ENCODE results near the gene ATP2B2. TPM values are rescaled to one million over a fixed set of nuclear protein-coding genes. Genes with fewer than 3 reads are reported as not detected.

ATP2B2 gene
- total and polyA plus RNA-seq, 9 of the 15 experiments (the other 6 are each of a cell fraction or from before 2014, with no cell fraction given) = 0.06 TPM; not detected in 8

GRCh38 chr3:10483686-10484345, 21.6 kb downstream of the ATP2B2 start:
- DNase-seq (ENCODE audit: extremely low read depth in 1 of 4, low spot score in 3 of 4) (no peak), ATAC-seq (peak; percentile 35; the same call in 2 of the 3 replicates), FAIRE-seq (no peak)
- Histone ChIP-seq H3K27ac (ENCODE audit: extremely low read depth, low read depth, low read length) (no peak overlapping the region), H3K27me3 (ENCODE audit: control insufficient read depth in 2 of 2, insufficient read depth in 2 of 2, low read length in 2 of 2) (peaks cover 12 to 53% of the 10 kb centered on the region in 2 experiments; a peak in 4 of 5 replicates), H3K4me1 (replicated peaks in 1 of 2; ENCODE audit: control insufficient read depth in 2 of 2, insufficient read depth in 2 of 2, low read length in 2 of 2) (no peaks in the 10 kb centered on the region), H3K9me1 (ENCODE audit: control insufficient read depth, insufficient read depth, low read length) (no peaks in the 10 kb centered on the region), H3K9ac (ENCODE audit: insufficient read depth in 1 of 2, low read depth in 2 of 2, low read length in 2 of 2) (no peak overlapping the region), H3K4me2 (ENCODE audit: insufficient read depth, low read length) (no peak overlapping the region), H3K4me3 (no peak overlapping the region), H2AFZ (ENCODE audit: low read depth, low read length) (no peak overlapping the region), H3K36me3 (ENCODE audit: control insufficient read depth, insufficient read depth, low read length) (no peaks in the 10 kb centered on the region), H3K79me2 (ENCODE audit: control insufficient read depth, insufficient read depth, low read length) (no peaks in the 10 kb centered on the region), H4K20me1 (replicated peaks; ENCODE audit: control insufficient read depth, insufficient read depth, low read length) (peaks cover 8% of the 10 kb centered on the region; the same call in 1 of the 2 replicates), H3K9me3 (replicated peaks; ENCODE audit: control insufficient read depth, insufficient read depth, low read depth, low read length) (no peaks in the 10 kb centered on the region)
- TF ChIP-seq HEY1 (CRISPR knock-in tag; IDR thresholded peaks at IDR 0.05; ENCODE audit: borderline replicate concordance) (no peak), ZNF707 (CRISPR knock-in tag; conservative IDR thresholded peaks at IDR 0.05) (no peak), MXD1 (CRISPR knock-in tag; IDR thresholded peaks at IDR 0.05; ENCODE audit: borderline replicate concordance, poor library complexity, severe bottlenecking) (no peak), ZNF165 (CRISPR knock-in tag; IDR thresholded peaks at IDR 0.05; ENCODE audit: borderline replicate concordance) (no peak), ZBTB11 (CRISPR knock-in tag; IDR thresholded peaks at IDR 0.05) (no peak), CTBP1 (IDR thresholded peaks at IDR 0.05; ENCODE audit: borderline replicate concordance) (no peak), SMARCA4 (IDR thresholded peaks at IDR 0.05) (no peak), PHB (CRISPR knock-in tag; IDR thresholded peaks at IDR 0.05) (no peak), GTF2F1 (IDR thresholded peaks at IDR 0.05; ENCODE audit: low read depth, low read length) (no peak), TSHZ1 (CRISPR knock-in tag; IDR thresholded peaks at IDR 0.05) (no peak), ATF4 (CRISPR knock-in tag; IDR thresholded peaks at IDR 0.05) (no peak), SP1 (CRISPR knock-in tag; IDR thresholded peaks at IDR 0.05) (no peak), ESRRA (IDR thresholded peaks at IDR 0.05; ENCODE audit: borderline replicate concordance, low read depth) (no peak)
- intact Hi-C loops (cut with micrococcal nuclease) = no loop called here
- ChIA-PET POLR2A (interaction anchor here (1.3 kb wide), 1 partner anchor 15 kb away, joined by 3 read pairs; no protein-coding TSS in a partner anchor), CTCF (ENCODE audit: low intra/inter-chr PET ratio) (no interaction called here)
- 0% methylated on average over 13 of the region's 13 CpGs for WGBS (ENCODE audit: insufficient coverage, low coverage, missing lambda C conversion rate)
- in situ Hi-C loops (cut with MboI) = no loop called here
- no TSS peak for BruUV-seq (replicated peaks)
